Karpas-422 (cell line): ENCODE data around the gene RCHY1. TPM values are rescaled to one million over a fixed set of nuclear protein-coding genes. Genes with fewer than 3 reads are reported as not detected.
"Not testable (repeated sequence)": the region's sequence is repeated elsewhere in the genome, so short reads cannot be mapped to it uniquely, and the experiment has no call there.

Source experiments
- DNase-seq: peaks from one replicate; pipeline ENCODE4 v3.0.0-alpha.2; 2015
- H2AFZ ChIP-seq: fragments of 200-600 bp; sonication (generic); 2 replicates; pipeline ENCODE4 v1.6.1; 2014; ENCODE audit warnings: antibody characterized with exemption, low read length, mixed read lengths
- H3K27ac ChIP-seq: fragments of 200-600 bp; sonication (generic); 2 replicates; pipeline ENCODE4 v1.5.1; 2014; ENCODE audit warnings: mild to moderate bottlenecking, low read length, moderate library complexity
- H3K27me3 ChIP-seq: fragments of 200-600 bp; sonication (generic); 2 replicates; pipeline ENCODE4 v1.6.1; 2014; ENCODE audit warnings: low read length, mixed read lengths
- H3K36me3 ChIP-seq: fragments of 200-600 bp; sonication (generic); 2 replicates; pipeline ENCODE4 v1.6.1; 2014; ENCODE audit warnings: low read length, mixed read lengths; ENCODE audit not compliant: insufficient read depth
- H3K4me1 ChIP-seq: fragments of 200-600 bp; sonication (generic); 2 replicates; pipeline ENCODE4 v1.6.1; 2014; ENCODE audit warnings: mild to moderate bottlenecking, low read length, mixed read lengths
- H3K4me2 ChIP-seq: fragments of 200-600 bp; sonication (generic); 2 replicates; pipeline ENCODE4 v1.6.1; 2014; ENCODE audit warnings: low read length, low read depth, mild to moderate bottlenecking; ENCODE audit not compliant: poor library complexity, severe bottlenecking
- H3K4me3 ChIP-seq: fragments of 200-600 bp; sonication (generic); 2 replicates; pipeline ENCODE4 v1.5.1; 2014; ENCODE audit warnings: mild to moderate bottlenecking, antibody characterized with exemption, low read length, mixed read lengths
- H3K79me2 ChIP-seq: fragments of 200-600 bp; sonication (generic); 2 replicates; pipeline ENCODE4 v1.6.1; 2014; ENCODE audit warnings: mild to moderate bottlenecking, low read length, mixed read lengths
- H3K9ac ChIP-seq: fragments of 200-600 bp; sonication (generic); 2 replicates; pipeline ENCODE4 v1.6.0; 2014; ENCODE audit warnings: low read length
- H3K9me2 ChIP-seq: fragments of 200-600 bp; sonication (generic), shearing (Covaris generic); replicated peaks from 2 replicates; pipeline ENCODE4 v1.6.0; 2014; ENCODE audit warnings: mild to moderate bottlenecking, low read length, moderate library complexity; ENCODE audit not compliant: insufficient read depth
- H3K9me3 ChIP-seq: fragments of 300-700, 200-600 bp; sonication (generic); 2 replicates; pipeline ENCODE4 v1.6.1; 2014; ENCODE audit warnings: low read length, mixed read lengths
- H4K20me1 ChIP-seq: fragments of 200-600 bp; sonication (generic); 2 replicates; pipeline ENCODE4 v1.6.1; 2014; ENCODE audit warnings: mild to moderate bottlenecking, antibody characterized with exemption, low read length, low read depth; ENCODE audit not compliant: insufficient read depth
- total RNA-seq: library from RNA; depleted of rRNA; stranded (reverse); fragments of >200 nt; shearing (Covaris generic); gene quantifications from 2 replicates; pipeline ENCODE4 v1.2.3, GENCODE V29; 2014; ENCODE audit warnings: low replicate concordance

Gene RCHY1
- total RNA-seq, 1 experiment from 2014 or later, result 13.7 TPM

GRCh38 chr4:75512386-75513211 is 1.6 kb downstream of the RCHY1 start:
- peak overlapping the region; percentile 94 for H3K9ac ChIP-seq
- no peaks in the 10 kb centered on the region for H3K27me3 ChIP-seq
- H3K9me2 ChIP-seq, result no peaks in the 10 kb centered on the region
- no peak overlapping the region for H2AFZ ChIP-seq
- peaks cover 79% of the 10 kb centered on the region for H3K79me2 ChIP-seq
- H3K4me1 ChIP-seq, result peaks cover 27% of the 10 kb centered on the region
- H3K4me2 ChIP-seq, result peak overlapping the region; percentile 92
- H3K9me3 ChIP-seq, result no peaks in the 10 kb centered on the region
- H3K36me3 ChIP-seq, result peaks cover 10% of the 10 kb centered on the region; the same call in 1 of the 2 replicates
- DNase-seq, result peak; percentile 42
- H4K20me1 ChIP-seq, result no peaks in the 10 kb centered on the region
- H3K4me3 ChIP-seq, result peak overlapping the region; percentile 95
- H3K27ac ChIP-seq, result peak overlapping the region; percentile 40

- Histone ChIP-seq H2AFZ (no peak overlapping the region), H3K4me1 (peaks cover 27% of the 10 kb centered on the region)
Measured at GRCh38 chr4:75511841-75512240, 2.4 kb downstream of the RCHY1 start.

DNA sequence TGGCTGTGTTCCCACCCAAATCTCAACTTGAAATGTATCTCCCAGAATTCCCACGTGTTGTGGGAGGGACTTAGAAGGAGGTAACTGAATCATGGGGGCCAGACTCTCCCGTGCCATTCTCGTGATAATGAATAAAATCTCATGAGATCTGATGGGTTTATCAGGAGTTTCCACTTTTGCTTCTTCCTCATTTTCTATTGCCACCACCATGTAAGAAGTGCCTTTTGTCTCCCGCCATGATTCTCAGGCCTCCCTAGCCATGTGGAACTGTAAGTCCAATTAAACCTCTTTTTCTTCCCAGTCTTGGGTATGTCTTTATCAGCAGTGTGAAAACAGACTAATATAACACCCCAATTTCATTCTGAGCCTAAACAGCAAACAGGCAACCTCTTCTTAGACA is 4.6 kb downstream of the RCHY1 start:
- not testable (repeated sequence) for H3K9me3 ChIP-seq, DNase-seq, H3K36me3 ChIP-seq, H3K4me3 ChIP-seq, H4K20me1 ChIP-seq, H3K9me2 ChIP-seq, H2AFZ ChIP-seq, H3K4me2 ChIP-seq, H3K9ac ChIP-seq, H3K27ac ChIP-seq, H3K27me3 ChIP-seq
- Histone ChIP-seq H3K4me1 (peaks cover 18% of the 10 kb centered on the region), H3K79me2 (peaks cover 80% of the 10 kb centered on the region)

More at GRCh38 chr4:75511841-75512240, 2.4 kb downstream of the RCHY1 start:
- Histone ChIP-seq H4K20me1 (no peaks in the 10 kb centered on the region), H3K36me3 (0 out of 2 replicates have a peak, but pooled peaks cover 7% of the 10 kb centered on the region), H3K4me2 (peak overlapping the region; percentile 92), H3K27ac (peak overlapping the region; percentile 40; the same call in 1 of the 2 replicates), H3K79me2 (peaks cover 86% of the 10 kb centered on the region), H3K9me3 (no peaks in the 10 kb centered on the region), H3K27me3 (no peaks in the 10 kb centered on the region), H3K9me2 (no peaks in the 10 kb centered on the region), H3K9ac (peak overlapping the region; percentile 94; the same call in 1 of the 2 replicates), H3K4me3 (peak overlapping the region; percentile 95)
- DNase-seq, result no peak

GRCh38 chr4:75505630-75506029 is 8.6 kb downstream of the RCHY1 start:
- no peaks in the 10 kb centered on the region for H3K27me3 ChIP-seq
- DNase-seq, result no peak
- H3K9me3 ChIP-seq, result no peaks in the 10 kb centered on the region
- no peak overlapping the region for H3K9ac ChIP-seq
- peaks cover 7% of the 10 kb centered on the region; the same call in 1 of the 2 replicates for H3K36me3 ChIP-seq
- no peaks in the 10 kb centered on the region for H3K9me2 ChIP-seq
- H3K4me1 ChIP-seq, result no peaks in the 10 kb centered on the region
- no peak overlapping the region for H3K4me3 ChIP-seq
- H3K79me2 ChIP-seq, result peaks cover 61% of the 10 kb centered on the region
- no peaks in the 10 kb centered on the region for H4K20me1 ChIP-seq
- no peak overlapping the region for H2AFZ ChIP-seq
- no peak overlapping the region for H3K27ac ChIP-seq
- no peak overlapping the region for H3K4me2 ChIP-seq

- Histone ChIP-seq H4K20me1 (no peaks in the 10 kb centered on the region), H3K27me3 (no peaks in the 10 kb centered on the region), H3K9me2 (no peaks in the 10 kb centered on the region), H2AFZ (no peak overlapping the region), H3K36me3 (peaks cover 5% of the 10 kb centered on the region; the same call in 1 of the 2 replicates), H3K4me2 (no peak overlapping the region), H3K79me2 (peaks cover 65% of the 10 kb centered on the region), H3K9me3 (no peaks in the 10 kb centered on the region), H3K9ac (no peak overlapping the region), H3K4me1 (no peaks in the 10 kb centered on the region), H3K27ac (no peak overlapping the region), H3K4me3 (no peak overlapping the region)
- DNase-seq, result no peak
Measured at GRCh38 chr4:75502671-75503070, 11.5 kb downstream of the RCHY1 start.

DNA sequence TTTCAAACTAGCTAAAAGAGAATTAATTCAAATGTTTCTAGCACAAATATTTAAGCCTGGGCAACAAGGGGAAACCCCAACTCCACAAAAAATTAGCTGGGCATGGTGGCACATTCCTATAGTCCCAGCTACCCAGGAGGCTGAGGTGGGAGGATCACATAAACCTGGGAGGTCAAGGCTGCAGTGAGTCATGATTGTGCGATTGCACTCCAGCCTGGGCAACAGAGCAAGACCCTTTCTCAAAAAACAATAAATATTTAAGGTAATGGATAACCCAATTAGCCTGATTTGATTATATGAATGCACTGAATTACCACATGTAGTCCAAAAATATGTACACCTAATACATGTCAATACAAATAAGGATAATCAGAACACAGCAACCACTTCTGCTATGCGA is 14.3 kb downstream of the RCHY1 start:
- Histone ChIP-seq H3K79me2 (peaks cover 70% of the 10 kb centered on the region), H3K27me3 (no peaks in the 10 kb centered on the region), H3K36me3 (peaks cover 5% of the 10 kb centered on the region; the same call in 1 of the 2 replicates), H3K9ac (no peak overlapping the region), H2AFZ (no peak overlapping the region), H3K4me2 (no peak overlapping the region), H3K9me2 (no peaks in the 10 kb centered on the region), H3K4me1 (no peaks in the 10 kb centered on the region), H4K20me1 (no peaks in the 10 kb centered on the region), H3K27ac (no peak overlapping the region), H3K9me3 (no peaks in the 10 kb centered on the region), H3K4me3 (no peak overlapping the region)
- DNase-seq, result no peak

DNA sequence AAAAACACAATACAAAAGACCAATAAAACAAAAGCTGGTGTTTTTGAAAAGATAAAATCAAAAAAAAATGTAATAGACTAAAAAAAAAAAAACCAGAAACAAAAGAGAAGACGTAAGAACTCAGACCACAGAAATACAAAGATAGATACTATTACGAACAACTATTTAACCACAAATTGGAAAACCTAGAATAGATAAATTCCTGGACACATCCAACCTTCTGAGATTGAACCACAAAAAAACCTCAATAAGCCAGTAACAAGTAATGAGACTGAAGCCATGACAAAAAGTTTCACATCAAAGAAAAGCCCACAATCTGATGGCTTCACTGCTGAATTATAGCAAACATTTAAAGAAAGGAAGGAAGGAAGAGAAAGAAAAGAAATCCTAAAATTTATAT is 16.2 kb downstream of the RCHY1 start:
- Histone ChIP-seq H3K4me2 (no peak overlapping the region), H3K27me3 (no peaks in the 10 kb centered on the region), H4K20me1 (no peaks in the 10 kb centered on the region), H3K27ac (no peak overlapping the region), H3K4me3 (no peak overlapping the region), H3K9me3 (no peaks in the 10 kb centered on the region), H3K36me3 (peaks cover 5% of the 10 kb centered on the region; the same call in 1 of the 2 replicates), H2AFZ (no peak overlapping the region), H3K9me2 (no peaks in the 10 kb centered on the region), H3K9ac (no peak overlapping the region), H3K79me2 (peaks cover 70% of the 10 kb centered on the region), H3K4me1 (no peaks in the 10 kb centered on the region)
- no peak for DNase-seq

DNA sequence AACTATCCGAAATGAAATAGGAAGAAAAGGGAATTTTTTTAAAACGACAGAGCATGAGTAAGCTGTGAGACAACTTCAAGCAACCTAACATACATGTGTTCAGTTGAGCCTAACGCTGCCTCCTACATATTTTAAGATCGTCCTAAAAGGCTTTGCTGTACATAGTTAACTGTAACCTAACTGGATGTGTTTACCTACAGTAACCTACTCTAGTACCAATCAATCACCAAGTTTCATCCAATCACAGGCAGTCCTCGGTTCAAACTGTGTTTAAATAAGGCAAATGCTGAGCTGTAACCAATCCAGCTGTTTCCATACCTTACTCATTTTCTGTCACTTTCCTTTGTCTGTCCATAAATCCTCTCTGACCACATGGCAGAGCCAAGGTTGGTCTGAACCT is 17.1 kb downstream of the RCHY1 start:
- H3K4me2 ChIP-seq, result no peak overlapping the region
- no peak overlapping the region for H3K27ac ChIP-seq
- H3K9me2 ChIP-seq, result no peaks in the 10 kb centered on the region
- no peak for DNase-seq
- no peaks in the 10 kb centered on the region for H3K9me3 ChIP-seq
- H3K27me3 ChIP-seq, result no peaks in the 10 kb centered on the region
- no peaks in the 10 kb centered on the region for H3K4me1 ChIP-seq
- H3K79me2 ChIP-seq, result peaks cover 68% of the 10 kb centered on the region
- H3K36me3 ChIP-seq, result peaks cover 5% of the 10 kb centered on the region; the same call in 1 of the 2 replicates
- no peak overlapping the region for H2AFZ ChIP-seq
- H3K9ac ChIP-seq, result no peak overlapping the region
- H4K20me1 ChIP-seq, result no peaks in the 10 kb centered on the region
- no peak overlapping the region for H3K4me3 ChIP-seq
